CD1c-positive myeloid dendritic cell (primary cell): ENCODE measurements around the gene BEAN1.
"Not testable (repeated sequence)": the region's sequence is repeated elsewhere in the genome, so short reads cannot be mapped to it uniquely, and the experiment has no call there.

ENCODE experiments used
- DNase-seq: peaks from one replicate; pipeline ENCODE4 v3.0.0-alpha.2; 2016; ENCODE audit errors: extremely low spot score

The BEAN1 gene

DNA sequence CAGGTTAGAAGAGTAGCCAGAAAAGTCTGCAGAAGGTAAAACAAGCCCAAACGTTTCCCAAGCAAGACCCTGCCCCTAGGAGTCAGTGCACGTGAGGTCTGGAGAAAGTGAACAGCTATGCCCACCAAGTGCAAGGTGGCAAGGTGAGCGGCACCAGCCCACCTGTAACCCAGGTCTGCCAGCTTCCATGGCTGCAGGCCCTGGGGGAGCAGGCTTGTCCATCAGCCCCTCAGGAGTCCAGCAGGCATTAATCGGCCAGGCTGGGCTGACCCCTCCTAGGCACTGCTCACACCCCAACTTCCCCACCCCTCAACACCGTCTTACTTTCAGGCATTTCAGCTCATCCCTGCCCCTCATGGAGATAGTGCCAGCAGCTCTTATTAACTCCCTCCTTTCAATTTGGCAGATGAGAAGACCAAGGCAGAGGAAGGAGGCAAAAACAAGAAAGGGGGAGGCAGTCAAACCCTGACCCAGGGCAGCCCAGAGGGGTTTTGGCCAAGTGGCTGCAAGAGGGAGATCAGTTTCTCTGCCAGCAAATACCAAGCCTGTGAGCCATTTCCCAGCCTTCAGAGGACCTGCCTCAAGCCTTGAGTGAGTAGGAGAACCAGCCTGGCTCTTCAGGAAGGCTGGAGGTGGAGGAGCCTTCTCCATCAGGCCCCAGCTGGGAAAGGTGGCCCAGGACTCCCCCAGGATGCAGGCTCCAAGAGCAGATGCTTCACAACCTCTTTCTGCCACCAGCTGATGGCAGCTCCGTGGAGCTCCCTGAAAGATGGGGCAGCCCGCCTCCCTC, 14.7 kb downstream of the BEAN1 start:
- no peak for DNase-seq

- DNase-seq, result no peak
These were observed 15.6 kb downstream of the BEAN1 start for GRCh38 chr16:66442502-66443268.

DNA sequence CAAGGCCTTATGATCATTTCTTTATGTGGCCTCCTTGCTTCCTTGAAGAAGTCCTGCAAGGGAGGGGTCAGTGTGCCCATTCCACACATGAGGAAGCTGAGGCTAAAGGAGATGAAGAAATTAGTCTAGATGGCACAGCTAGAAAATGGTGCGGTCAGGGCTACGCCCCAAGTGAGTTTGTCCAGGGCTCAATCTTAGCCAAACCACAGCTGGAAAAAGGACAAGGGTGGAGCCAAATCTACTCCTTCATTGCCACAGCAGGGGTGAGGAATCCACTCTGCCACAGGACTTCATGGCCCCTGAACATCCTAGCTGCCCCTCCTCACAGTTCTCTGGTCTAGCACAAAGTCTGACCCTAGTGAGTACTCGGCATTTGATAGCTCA, 16.2 kb downstream of the BEAN1 start:
- DNase-seq, result no peak

GRCh38 chr16:66444049-66444481, 17.0 kb downstream of the BEAN1 start:
- no peak for DNase-seq

DNA sequence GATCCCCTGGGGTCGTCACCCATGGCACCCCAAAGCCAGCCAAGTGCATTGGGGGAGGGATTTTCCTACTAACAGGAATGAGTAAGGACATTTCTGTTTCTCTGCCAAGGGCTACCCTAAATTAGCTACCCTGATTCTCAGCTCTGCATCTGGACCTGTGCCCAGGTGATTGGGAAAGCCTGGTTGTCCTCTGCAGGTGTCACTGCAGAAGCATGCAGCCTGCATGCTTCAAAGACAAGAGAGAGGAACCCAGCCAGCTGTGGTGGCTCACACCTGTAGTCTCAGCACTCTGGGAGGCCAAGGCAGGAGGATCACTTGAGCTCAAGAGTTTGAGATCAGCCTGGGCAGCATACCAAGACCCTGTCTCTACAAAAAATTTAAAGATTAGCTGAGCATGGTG, 19.6 kb downstream of the BEAN1 start:
- DNase-seq, result no peak

DNA sequence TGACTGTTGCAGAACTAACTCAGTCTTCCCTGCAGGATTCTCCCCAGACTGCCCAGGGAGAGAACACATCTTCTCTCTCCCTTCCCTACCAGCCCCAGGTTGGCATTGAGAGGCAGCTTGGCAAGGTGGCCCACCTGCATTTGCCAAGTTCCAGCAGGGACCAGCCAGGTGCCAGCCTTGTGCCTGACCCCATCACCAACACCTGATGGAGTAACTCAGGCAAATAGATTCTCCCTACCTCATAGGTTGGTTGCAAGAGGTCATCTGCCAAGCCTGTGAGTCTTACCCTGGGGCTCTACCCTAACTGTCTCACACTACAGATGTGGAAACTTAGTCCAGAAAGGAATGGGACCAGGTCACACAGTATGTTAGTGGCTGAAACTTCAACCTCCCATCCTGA, 20.4 kb downstream of the BEAN1 start:
- no peak for DNase-seq

GRCh38 chr16:66451548-66451947, 24.5 kb downstream of the BEAN1 start:
- no peak for DNase-seq

GRCh38 chr16:66453230-66453629, 26.1 kb downstream of the BEAN1 start:
- DNase-seq, result not testable (repeated sequence)

GRCh38 chr16:66454751-66455150, 27.7 kb downstream of the BEAN1 start:
- DNase-seq, result no peak

- no peak for DNase-seq
These were observed 28.9 kb downstream of the BEAN1 start for GRCh38 chr16:66455970-66456369.

- DNase-seq, result no peak
These were observed 30.8 kb downstream of the BEAN1 start for GRCh38 chr16:66457888-66458287.

DNA sequence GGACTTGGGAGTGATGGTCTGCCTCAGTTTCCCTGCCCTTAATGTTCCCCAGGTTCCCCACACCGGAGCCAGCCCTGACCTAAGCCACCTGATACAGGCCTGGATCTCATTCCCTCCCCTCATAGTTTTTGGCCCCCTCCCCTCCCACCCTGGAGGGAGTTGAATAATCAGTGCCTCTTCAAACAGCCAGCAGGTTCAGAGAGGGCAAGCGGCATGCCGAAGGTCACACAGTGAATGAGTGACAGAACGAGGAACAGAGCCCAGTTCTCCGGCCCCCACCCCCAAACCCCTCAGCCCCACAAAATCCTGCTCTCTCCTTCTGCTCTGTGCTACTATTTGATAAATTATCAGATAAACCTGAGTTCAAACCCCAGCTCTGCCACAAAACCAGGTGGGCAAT, 31.2 kb downstream of the BEAN1 start:
- no peak for DNase-seq

DNA sequence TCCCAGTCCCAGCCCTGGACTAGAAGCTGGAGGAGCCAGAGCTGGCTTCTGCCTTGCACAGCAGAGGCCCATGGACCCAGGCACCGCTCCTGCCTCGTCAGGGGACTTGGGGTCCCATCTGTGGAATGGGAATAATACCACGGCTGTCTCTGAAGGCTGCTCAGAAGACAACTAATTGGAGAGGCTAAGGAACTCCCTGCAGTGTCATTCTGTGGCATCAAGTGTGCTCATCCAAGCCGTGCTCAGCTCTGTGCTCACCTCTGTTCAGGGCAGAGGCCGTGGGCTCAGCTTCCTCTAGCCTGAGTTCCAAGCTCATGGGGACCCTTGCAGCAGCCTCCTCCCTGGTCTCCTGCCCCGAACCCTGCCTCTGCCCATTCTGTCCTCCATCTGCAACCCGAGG, 31.8 kb downstream of the BEAN1 start:
- no peak for DNase-seq

DNA sequence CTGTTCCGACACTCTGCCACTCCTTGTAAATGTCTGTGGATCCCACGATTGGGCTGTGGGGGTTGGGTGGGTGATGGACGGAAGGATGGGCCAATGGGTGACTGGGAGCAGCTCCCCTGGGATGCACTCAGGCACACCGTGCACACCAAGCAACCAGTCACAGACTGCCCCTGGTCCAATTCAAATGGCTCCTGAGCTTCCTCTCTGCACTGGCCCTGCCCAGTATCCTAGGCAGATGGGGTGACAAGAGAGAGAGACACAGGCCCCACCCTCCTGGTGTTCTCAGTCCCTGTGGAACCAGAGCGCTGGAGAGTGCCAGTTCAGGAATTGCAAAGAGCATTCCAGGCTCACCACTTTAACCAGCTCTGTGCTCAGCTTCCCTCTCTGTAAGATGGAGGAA, 32.8 kb downstream of the BEAN1 start:
- DNase-seq, result no peak

DNA sequence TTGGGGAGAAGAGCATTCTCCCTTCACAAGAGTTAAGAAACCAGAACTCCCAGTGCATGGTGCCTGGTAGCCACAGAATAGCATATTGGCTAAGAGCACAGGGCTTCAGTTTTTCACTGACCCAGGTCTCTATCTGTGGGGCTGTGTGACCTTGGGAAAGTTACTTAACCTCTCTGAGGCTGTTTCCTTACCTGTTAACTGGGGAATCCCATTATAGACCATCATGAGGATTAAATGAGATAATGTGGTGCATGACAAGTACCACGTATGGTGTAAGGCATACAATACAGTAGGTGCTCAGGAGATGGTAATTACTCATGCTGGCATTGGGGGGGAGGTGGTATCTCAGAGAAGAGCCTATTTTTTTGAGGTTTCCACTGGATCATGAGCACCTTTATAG, 33.6 kb downstream of the BEAN1 start:
- DNase-seq, result no peak

GRCh38 chr16:66462912-66463311, 35.8 kb downstream of the BEAN1 start:
- DNase-seq, result no peak

GRCh38 chr16:66465946-66466345, 38.9 kb downstream of the BEAN1 start:
- not testable (repeated sequence) for DNase-seq

DNA sequence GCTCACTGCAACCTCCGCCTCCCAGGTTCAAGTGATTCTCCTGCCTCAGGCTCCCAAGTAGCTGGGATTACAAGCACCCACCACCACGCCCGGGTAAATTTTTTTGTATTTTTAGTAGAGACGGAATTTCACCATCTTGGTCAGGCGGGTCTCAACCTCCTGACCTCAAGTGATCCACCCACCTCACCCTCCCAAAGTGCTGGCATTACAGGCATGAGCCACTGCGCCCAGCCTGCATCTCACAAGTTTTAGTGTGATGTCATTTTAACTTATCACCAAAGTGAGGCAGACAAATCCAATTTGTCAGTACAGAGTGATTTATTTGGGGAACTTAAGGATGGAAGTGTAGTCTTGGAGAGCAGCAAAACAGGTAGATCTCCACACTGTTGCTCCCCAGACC, 39.5 kb downstream of the BEAN1 start:
- DNase-seq, result not testable (repeated sequence)

DNA sequence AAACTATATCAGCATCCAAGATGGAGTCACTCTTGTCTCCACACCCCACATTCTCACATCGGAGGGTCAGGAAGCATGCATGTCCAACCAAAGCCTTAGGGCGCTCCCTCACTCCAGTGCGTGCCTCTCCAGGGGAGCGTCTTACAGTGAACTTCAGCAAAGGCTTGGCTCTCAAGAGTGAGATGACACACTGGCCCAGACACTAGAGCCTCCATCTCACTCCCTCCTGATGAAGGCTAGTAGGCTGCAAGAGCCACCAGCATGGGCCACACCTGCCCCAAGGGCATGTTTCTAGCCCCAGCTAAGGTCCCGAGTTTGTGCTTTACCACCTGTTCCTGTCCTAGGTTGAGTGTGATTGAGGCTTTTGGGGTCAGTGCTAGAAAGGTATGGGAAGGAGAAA, 40.5 kb downstream of the BEAN1 start:
- DNase-seq, result no peak

DNA sequence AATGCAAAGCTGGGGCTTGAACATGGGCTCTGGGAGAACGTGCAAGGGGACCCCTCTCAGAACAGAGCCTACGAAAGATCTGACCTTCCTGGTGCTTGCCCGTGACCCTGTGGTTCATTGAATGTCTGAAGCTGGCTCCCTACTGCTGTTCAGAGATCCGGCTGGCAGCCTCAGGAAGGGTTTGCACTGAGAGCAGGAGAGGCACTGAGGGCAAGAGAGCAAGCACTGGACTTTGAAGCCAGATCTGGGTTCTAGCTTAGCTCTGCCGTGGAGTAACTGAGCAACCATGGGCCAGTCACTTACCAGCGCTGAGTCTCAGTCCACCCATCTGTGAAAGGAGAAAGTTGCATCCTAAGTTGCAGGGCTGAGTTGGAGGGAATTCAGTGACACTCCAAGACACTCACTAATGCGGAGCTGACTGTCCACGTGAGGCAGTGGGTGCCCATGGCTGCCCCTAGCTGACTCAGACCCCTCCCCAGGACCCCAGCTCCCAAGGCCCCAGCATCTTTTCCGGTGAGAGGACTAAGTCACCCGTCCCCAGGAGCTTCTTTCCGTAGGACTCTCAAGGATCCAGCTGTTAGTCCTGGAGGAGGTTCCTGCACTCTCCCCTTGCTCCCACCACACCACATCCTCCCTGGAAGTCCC, 41.3 kb downstream of the BEAN1 start:
- no peak for DNase-seq

- no peak for DNase-seq
These were observed 42.3 kb downstream of the BEAN1 start for GRCh38 chr16:66469291-66469946.

DNA sequence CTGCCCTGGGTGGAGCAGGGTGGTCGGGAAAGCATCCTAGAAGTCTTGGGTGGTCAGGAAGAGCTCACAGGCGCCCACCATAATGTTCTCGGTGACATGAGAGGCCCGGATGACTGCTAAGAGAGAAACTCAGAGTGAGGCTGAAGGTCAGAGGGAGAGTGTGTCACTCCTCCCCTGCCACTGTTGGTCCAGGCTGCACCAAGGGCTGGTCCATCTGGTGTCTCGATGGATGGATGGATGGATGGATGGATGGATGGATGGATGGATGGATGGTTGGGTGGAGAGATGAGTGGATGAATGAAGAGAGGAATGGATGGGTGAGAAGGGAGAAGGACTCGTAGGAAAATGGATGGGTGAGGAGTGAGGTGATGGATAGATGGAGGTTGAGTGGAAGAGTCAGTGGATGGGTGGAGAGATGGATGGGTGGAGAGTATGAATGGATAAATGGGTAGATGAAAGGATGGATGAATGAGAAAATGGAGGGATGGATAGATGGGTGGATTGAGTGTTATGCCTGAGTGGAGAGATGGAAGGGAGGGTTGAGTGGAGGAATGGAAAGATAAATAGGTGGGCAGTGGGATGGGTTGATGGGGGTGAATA, 43.0 kb downstream of the BEAN1 start:
- DNase-seq, result no peak
